Transverse colon (tissue), 4 donors: ENCODE data around the gene PRDX3. TPM values are rescaled to one million over a fixed set of nuclear protein-coding genes. Genes with fewer than 3 reads are reported as not detected.

ENCODE experiments used
- DNase-seq: peaks from one replicate; pipeline ENCODE4 v3.0.0-alpha.2; 2019
- H3K27ac ChIP-seq, 4 donors: fragments of 200-600 bp; sonication (generic); 2 replicates each; pipeline ENCODE4 v1.5.1; 2016 to 2018; ENCODE audit warnings: inconsistent platforms in 4 of 4
- H3K27me3 ChIP-seq: fragments of 200-600 bp; sonication (generic); 2 replicates; pipeline ENCODE4 v1.5.1; 2017; ENCODE audit warnings: inconsistent platforms
- H3K36me3 ChIP-seq, 4 donors: fragments of 200-600 bp; sonication (generic); 2 replicates each; pipeline ENCODE4 v1.5.1; 2017 to 2019; ENCODE audit warnings: inconsistent platforms in 4 of 4
- H3K4me1 ChIP-seq, 4 donors: fragments of 200-600 bp; sonication (generic); 2 replicates each; pipeline ENCODE4 v1.5.1; 2017 to 2020; ENCODE audit warnings: inconsistent platforms in 4 of 4
- H3K4me3 ChIP-seq, 4 donors: fragments of 200-600 bp; sonication (generic); 1 replicate in 1 of 4; 2 replicates in 3 of 4; pipeline versions ENCODE4 v1.5.1 to v1.6.1; 2017 to 2019; ENCODE audit warnings: inconsistent platforms in 4 of 4
- H3K9me3 ChIP-seq, 2 donors: fragments of 200-600 bp; sonication (generic); 2 replicates each; pipeline ENCODE4 v1.5.1; 2017 to 2019; ENCODE audit warnings: inconsistent platforms in 2 of 2
- EP300 ChIP-seq: sonication (generic); formaldehyde crosslinking; IDR thresholded peaks from one replicate; pipeline ENCODE4 v1.6.1; 2017; ENCODE audit warnings: antibody characterized with exemption, low read depth
- POLR2A ChIP-seq: fragments of 450-650 bp; IDR thresholded peaks from one replicate; pipeline ENCODE4 v1.6.1; 2016; ENCODE audit warnings: antibody characterized with exemption, mild to moderate bottlenecking, moderate library complexity
- POLR2AphosphoS5 ChIP-seq, 3 donors: sonication (generic); formaldehyde crosslinking; IDR thresholded peaks; one replicate each; pipeline ENCODE4 v1.6.1; 2016; ENCODE audit warnings: antibody characterized with exemption in 3 of 3
- WGBS, 2 donors: methylation state at CpG; one replicate each; pipeline ENCODE4 v1.1.5; 2018; ENCODE audit warnings: low coverage in 1 of 2; 5-methylcytosine and 5-hydroxymethylcytosine counted together
- in situ Hi-C, 4 donors: fragments of 200-750 bp; cut with MboI; loops; one replicate each; pipeline versions ENCODE4 v1.15.0 to v1.15.1; 2017; ENCODE audit warnings: low sequenced_read_pairs in 3 of 4, low pct_ligation_motif_present in 1 of 4, low pct_unique_long_range_greater_than_20kb in 1 of 4
- intact Hi-C: fragments of 100-400 bp; cut with DNase I; formaldehyde crosslinking; loops from one replicate; pipeline ENCODE4 v1.15.1; 2023; ENCODE audit warnings: low total_unique reads
- total RNA-seq, 4 donors: library from RNA; depleted of rRNA; stranded (reverse); fragments of >200 nt; gene quantifications; one replicate each; pipeline ENCODE4 v1.1.0, GENCODE V29; 2016
- TF ChIP-seq, protein P1 (sequence below), 5 experiments: fragments of 200-600 bp in 3 of 5; fragments of 450-650 bp in 2 of 5; sonication (generic) in 3 of 5; IDR thresholded peaks; 1 replicate in 2 of 5; 2 replicates in 3 of 5; pipeline ENCODE4 v1.5.1; 2016 to 2017; ENCODE audit warnings: antibody characterized with exemption in 5 of 5, inconsistent platforms in 3 of 5, mild to moderate bottlenecking in 2 of 5, moderate library complexity in 1 of 5

PRDX3 gene
- total RNA-seq, 4 donors from 2014 or later, result 24.7 to 141 (median 78.9) TPM

DNA sequence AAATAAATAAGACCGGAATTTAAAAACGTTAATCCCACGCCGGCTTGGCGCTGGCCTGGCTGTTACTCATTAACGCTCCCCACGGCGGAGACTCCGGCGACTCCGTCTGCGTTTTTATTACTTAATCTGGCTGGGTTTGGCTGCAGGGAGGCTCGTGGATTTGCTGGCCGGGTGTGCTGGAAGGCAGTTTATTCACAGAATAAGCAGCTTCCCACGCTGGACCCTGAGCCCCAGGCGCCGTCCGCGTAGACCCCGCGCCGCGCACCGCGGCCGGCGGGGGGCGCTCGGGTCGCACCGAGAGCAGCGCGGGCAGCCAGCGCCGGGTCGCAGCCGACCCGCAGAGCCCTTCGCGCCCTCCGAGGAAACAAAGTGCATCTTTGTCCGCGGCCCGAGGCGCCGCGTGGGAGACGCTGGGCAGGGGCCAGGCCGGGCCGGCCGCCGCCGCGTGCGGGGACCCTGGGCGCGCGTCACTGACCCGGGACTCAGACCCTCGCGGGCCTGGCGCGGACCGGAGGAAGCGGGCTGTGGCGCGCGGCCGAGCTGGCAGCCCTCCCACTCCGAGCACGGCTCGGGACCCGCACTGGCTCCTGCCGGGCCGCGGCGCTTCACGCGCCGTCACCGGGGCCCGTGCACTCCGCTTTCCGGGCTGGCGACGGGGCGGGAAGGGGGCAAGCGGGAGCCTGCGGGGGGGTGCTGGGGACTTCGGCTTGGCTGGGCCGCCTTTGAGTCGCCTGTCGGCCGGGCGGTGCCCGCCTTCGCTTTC is 28.2 kb upstream of the PRDX3 start:
- Histone ChIP-seq H3K36me3 (no peaks in the 10 kb centered on the region), H3K9me3 (no peaks in the 10 kb centered on the region), H3K4me3 (peak overlapping the region; percentile 73 to 95 (median 88)), H3K27ac (peak overlapping the region; percentile 99 to 100 (median 100)), H3K4me1 (peaks cover 11 to 43% (median 29%) of the 10 kb centered on the region in 4 donors), H3K27me3 (peaks cover 9% of the 10 kb centered on the region)
- in situ Hi-C loops, result loop anchor here in 1 of 4 donors (10.0 kb wide), 2 partner anchors 208 to 238 kb away; no protein-coding TSS in a partner anchor
- peak; percentile 70 for DNase-seq
- intact Hi-C loops, result loop anchor here (5.0 kb wide), 2 partner anchors 96 to 216 kb away; no protein-coding TSS in a partner anchor
- TF ChIP-seq, protein P1, sequence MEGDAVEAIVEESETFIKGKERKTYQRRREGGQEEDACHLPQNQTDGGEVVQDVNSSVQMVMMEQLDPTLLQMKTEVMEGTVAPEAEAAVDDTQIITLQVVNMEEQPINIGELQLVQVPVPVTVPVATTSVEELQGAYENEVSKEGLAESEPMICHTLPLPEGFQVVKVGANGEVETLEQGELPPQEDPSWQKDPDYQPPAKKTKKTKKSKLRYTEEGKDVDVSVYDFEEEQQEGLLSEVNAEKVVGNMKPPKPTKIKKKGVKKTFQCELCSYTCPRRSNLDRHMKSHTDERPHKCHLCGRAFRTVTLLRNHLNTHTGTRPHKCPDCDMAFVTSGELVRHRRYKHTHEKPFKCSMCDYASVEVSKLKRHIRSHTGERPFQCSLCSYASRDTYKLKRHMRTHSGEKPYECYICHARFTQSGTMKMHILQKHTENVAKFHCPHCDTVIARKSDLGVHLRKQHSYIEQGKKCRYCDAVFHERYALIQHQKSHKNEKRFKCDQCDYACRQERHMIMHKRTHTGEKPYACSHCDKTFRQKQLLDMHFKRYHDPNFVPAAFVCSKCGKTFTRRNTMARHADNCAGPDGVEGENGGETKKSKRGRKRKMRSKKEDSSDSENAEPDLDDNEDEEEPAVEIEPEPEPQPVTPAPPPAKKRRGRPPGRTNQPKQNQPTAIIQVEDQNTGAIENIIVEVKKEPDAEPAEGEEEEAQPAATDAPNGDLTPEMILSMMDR (IDR thresholded peaks at IDR 0.05), result peak; percentile 40 to 74 (median 63)
- TF ChIP-seq EP300, result no peak
- TF ChIP-seq POLR2A, result peak; percentile 41
- WGBS, 2 donors, result 0% methylated on average over 1 to 36 of the region's 97 CpGs

DNA sequence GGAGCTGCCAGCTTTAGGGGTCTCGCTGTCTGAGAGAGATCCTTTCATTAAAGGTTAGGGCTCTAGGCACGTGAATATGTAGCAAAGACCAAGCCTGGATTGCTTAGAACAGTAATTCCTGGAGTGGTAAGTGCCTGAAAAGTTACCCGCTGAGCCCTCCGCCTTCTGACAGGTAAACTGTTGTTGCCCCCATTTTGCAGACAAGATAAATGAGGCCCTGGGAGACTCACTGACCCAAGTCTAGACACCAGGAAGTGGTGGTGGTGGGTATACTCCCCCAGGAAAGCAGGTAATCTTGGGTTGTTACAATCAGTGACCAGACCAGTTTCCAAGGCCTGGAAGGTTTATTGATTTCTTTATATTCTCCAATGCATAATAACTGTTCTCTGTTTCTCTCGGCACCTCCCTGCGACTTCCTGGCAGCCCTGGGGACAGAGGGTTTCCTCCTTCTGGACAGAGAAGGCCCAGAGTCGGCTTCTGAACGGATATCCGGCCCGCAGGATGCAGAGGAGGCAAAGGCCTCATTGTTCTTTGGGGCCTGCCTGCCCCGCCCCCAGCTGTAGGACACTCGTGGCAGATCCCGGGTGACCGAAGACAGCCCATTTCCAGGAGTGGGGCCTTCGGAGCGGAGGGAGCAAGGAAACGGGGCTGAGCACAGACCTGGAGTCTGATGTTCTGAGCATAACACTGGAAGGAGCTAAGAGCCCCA is 27.4 kb upstream of the PRDX3 start:
- H3K4me3 ChIP-seq, result peak overlapping the region in 3 of 4 donors; percentile 73 to 95 (median 93)
- H3K36me3 ChIP-seq, result no peaks in the 10 kb centered on the region
- 25% methylated on average over 16 of the region's 17 CpGs; no CpG with 5 or more reads in 1 of the 2 donors for WGBS, 2 donors
- intact Hi-C loops, result loop anchor here (5.0 kb wide), 2 partner anchors 96 to 216 kb away; no protein-coding TSS in a partner anchor
- H3K9me3 ChIP-seq, result no peaks in the 10 kb centered on the region
- DNase-seq, result peak; percentile 77
- H3K4me1 ChIP-seq, result peaks cover 11 to 37% (median 21%) of the 10 kb centered on the region in 4 donors
- H3K27ac ChIP-seq, result peak overlapping the region; percentile 99 to 100 (median 100)
- TF ChIP-seq POLR2AphosphoS5 (IDR thresholded peaks at IDR 0.05) (peak in 1 of 3 donors; percentile 27), POLR2A (no peak)
- in situ Hi-C loops, result loop anchor here in 1 of 4 donors (10.0 kb wide), 2 partner anchors 209 to 239 kb away; no protein-coding TSS in a partner anchor
- peaks cover 9% of the 10 kb centered on the region for H3K27me3 ChIP-seq

DNA sequence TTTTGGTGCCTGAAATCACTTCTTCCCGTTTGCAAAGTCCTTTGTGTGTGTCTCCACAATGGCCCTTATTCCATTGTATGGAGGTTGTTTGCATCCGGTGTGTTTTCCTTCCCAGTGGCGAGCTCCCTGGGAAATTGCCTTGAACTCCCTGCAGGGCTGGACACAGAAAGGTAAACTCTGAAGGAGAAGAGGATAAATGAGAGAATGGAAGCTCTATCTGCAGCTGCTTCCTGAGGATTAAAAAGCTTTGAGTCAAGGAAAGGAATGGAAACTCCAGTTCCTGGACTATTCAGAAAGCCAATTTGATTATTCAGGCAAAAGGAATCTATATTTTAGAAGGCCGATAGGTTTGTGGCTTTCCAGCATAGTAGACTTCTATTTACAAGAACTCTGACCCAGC is 24.4 kb upstream of the PRDX3 start:
- 69% methylated on average over 1 to 4 of the region's 4 CpGs for WGBS, 2 donors
- TF ChIP-seq POLR2AphosphoS5 (IDR thresholded peaks at IDR 0.05) (no peak), EP300 (no peak), POLR2A (no peak)
- TF ChIP-seq, protein P1 (IDR thresholded peaks at IDR 0.05), result no peak
- DNase-seq, result no peak
- in situ Hi-C loops (loop anchor here in 1 of 4 donors (10.0 kb wide), 2 partner anchors 212 to 242 kb away; no protein-coding TSS in a partner anchor), intact Hi-C loops (no loop called here)
- H3K27me3 ChIP-seq, result peaks cover 2% of the 10 kb centered on the region
- peaks cover 8 to 16% (median 11%) of the 10 kb centered on the region in 4 donors for H3K4me1 ChIP-seq
- no peak overlapping the region for H3K4me3 ChIP-seq
- H3K27ac ChIP-seq, result no peak overlapping the region
- no peaks in the 10 kb centered on the region for H3K9me3 ChIP-seq
- H3K36me3 ChIP-seq, result no peaks in the 10 kb centered on the region

DNA sequence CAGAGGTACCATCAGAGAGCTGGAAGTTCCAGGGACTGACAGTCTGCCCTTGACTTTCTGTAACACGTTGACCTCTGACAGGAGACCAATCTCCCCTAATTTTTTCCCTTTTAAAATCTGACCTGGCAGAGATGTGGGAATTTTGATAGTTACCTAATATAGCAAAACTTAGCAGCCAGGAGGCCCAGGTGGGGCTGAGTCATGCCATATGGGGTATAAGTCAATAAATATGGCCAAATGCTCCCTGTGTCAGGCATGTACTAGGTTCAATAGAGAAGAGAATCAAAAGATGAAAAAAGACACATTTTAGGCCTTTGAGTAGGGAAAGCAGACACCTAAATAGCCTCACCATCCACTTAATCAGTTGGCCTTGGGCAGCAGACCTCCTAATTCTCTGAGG is 22.6 kb upstream of the PRDX3 start:
- Histone ChIP-seq H3K36me3 (no peaks in the 10 kb centered on the region), H3K27me3 (peaks cover 4% of the 10 kb centered on the region), H3K9me3 (no peaks in the 10 kb centered on the region), H3K4me1 (peaks cover 6 to 10% (median 7%) of the 10 kb centered on the region in 4 donors), H3K27ac (no peak overlapping the region), H3K4me3 (no peak overlapping the region)
- TF ChIP-seq POLR2A (no peak), EP300 (no peak)
- TF ChIP-seq, protein P1 (IDR thresholded peaks at IDR 0.05), result no peak
- intact Hi-C loops (no loop called here), in situ Hi-C loops (loop anchor here in 1 of 4 donors (10.0 kb wide), 2 partner anchors 214 to 244 kb away; no protein-coding TSS in a partner anchor)
- DNase-seq, result no peak
- WGBS, 2 donors, result 85% methylated on average over 1 of the region's 1 CpG; no CpG with 5 or more reads in 1 of the 2 donors
